Colonic mucosa (tissue), 4 donors: ENCODE results near the gene SIDT2. TPM values are rescaled to one million over a fixed set of nuclear protein-coding genes. Genes with fewer than 3 reads are reported as not detected.
A peak's percentile ranks its signal among the peaks of the same experiment; 100 is the strongest.

Experiments
- DNase-seq: peaks from one replicate; pipeline ENCODE4 v3.0.0-alpha.2; 2020
- H3K27ac ChIP-seq: fragments of 200-600 bp; one replicate; pipeline ENCODE4 v1.8.0; 2021
- H3K27me3 ChIP-seq: fragments of 200-600 bp; one replicate; pipeline ENCODE4 v1.8.0; 2021
- H3K36me3 ChIP-seq: fragments of 200-600 bp; one replicate; pipeline ENCODE4 v1.8.0; 2021
- H3K4me1 ChIP-seq: fragments of 200-600 bp; one replicate; pipeline ENCODE4 v1.8.0; 2021; ENCODE audit warnings: mild to moderate bottlenecking
- H3K4me3 ChIP-seq: fragments of 200-600 bp; one replicate; pipeline ENCODE4 v1.8.0; 2021
- H3K9ac ChIP-seq, 2 donors: one replicate each; pipeline ENCODE4 v1.7.0; 2013; ENCODE audit warnings: control low read depth in 2 of 2, low read depth in 2 of 2, low read length in 2 of 2
- H3K9me3 ChIP-seq: fragments of 200-600 bp; one replicate; pipeline ENCODE4 v1.8.0; 2021
- intact Hi-C: fragments of 100-400 bp; cut with DNase I; formaldehyde crosslinking; loops from one replicate; pipeline ENCODE4 v1.14.1; 2022
- total RNA-seq, 2 donors: library from RNA; stranded (reverse); fragmentation: NEBNext Ultra II Directional in 1 of 2; extraction: Animal tissue kit (Norgen Biotek cat#: 25700) in 1 of 2; gene quantifications; one replicate each; pipeline ENCODE4 v1.2.1, GENCODE V29; 2021
- TF ChIP-seq, protein P1 (sequence below): fragments of 200-600 bp; IDR thresholded peaks from one replicate; pipeline ENCODE4 v1.8.0; 2022; ENCODE audit warnings: antibody characterized with exemption, mild to moderate bottlenecking
- donor health status: healthy.
- donor health status: DM: no; HTN: no; CAD: no.
- donor health status: DM: no; HTN: no; CAD: no.

The SIDT2 gene
- total RNA-seq, 2 donors from 2014 or later, result 42.9 to 69.3 TPM

DNA sequence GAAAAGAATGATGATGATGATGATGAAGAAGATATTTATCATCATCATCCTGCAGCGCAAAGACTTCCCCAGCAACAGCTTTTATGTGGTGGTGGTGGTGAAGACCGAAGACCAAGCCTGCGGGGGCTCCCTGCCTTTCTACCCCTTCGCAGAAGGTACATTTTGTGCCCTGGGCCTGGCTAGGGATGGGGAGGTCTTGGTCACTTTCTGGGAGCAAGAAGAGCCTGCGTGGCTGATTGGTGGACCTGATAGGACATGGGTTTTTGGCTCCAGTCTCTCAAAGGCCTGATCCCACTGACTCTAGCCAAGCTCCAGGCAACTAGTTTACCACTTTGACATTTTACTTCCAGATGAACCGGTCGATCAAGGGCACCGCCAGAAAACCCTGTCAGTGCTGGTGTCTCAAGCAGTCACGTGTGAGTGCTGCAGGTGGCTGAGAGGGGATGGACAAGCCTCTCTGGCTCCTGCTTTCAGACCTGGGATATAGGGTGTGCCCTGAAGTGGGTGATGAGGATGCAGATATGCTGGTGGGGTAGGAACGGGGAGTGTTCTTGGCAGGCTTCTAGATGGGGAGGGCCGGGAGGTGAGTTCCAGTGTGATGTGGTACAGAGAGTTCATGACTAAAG, 5.3 kb downstream of the SIDT2 start:
- peak; percentile 65 for DNase-seq
- no peaks in the 10 kb centered on the region for H3K4me1 ChIP-seq
- no peak overlapping the region for H3K9ac ChIP-seq
- no peak overlapping the region for H3K4me3 ChIP-seq
- TF ChIP-seq, protein P1, sequence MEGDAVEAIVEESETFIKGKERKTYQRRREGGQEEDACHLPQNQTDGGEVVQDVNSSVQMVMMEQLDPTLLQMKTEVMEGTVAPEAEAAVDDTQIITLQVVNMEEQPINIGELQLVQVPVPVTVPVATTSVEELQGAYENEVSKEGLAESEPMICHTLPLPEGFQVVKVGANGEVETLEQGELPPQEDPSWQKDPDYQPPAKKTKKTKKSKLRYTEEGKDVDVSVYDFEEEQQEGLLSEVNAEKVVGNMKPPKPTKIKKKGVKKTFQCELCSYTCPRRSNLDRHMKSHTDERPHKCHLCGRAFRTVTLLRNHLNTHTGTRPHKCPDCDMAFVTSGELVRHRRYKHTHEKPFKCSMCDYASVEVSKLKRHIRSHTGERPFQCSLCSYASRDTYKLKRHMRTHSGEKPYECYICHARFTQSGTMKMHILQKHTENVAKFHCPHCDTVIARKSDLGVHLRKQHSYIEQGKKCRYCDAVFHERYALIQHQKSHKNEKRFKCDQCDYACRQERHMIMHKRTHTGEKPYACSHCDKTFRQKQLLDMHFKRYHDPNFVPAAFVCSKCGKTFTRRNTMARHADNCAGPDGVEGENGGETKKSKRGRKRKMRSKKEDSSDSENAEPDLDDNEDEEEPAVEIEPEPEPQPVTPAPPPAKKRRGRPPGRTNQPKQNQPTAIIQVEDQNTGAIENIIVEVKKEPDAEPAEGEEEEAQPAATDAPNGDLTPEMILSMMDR, result no peak
- no peaks in the 10 kb centered on the region for H3K27me3 ChIP-seq
- no peaks in the 10 kb centered on the region for H3K36me3 ChIP-seq
- H3K27ac ChIP-seq, result no peak overlapping the region
- no peaks in the 10 kb centered on the region for H3K9me3 ChIP-seq
- intact Hi-C loops, result no loop called here

GRCh38 chr11:117185736-117186430, 7.3 kb downstream of the SIDT2 start:
- Histone ChIP-seq H3K4me1 (no peaks in the 10 kb centered on the region), H3K9me3 (no peaks in the 10 kb centered on the region), H3K9ac (peak overlapping the region in 1 of 2 donors; percentile 9), H3K27me3 (no peaks in the 10 kb centered on the region), H3K4me3 (no peak overlapping the region), H3K36me3 (no peaks in the 10 kb centered on the region), H3K27ac (peak overlapping the region; percentile 53)
- no peak for DNase-seq
- TF ChIP-seq, protein P1, result no peak
- intact Hi-C loops, result no loop called here

GRCh38 chr11:117186431-117186761, 7.9 kb downstream of the SIDT2 start:
- Histone ChIP-seq H3K27ac (peak overlapping the region; percentile 53), H3K27me3 (no peaks in the 10 kb centered on the region), H3K4me1 (no peaks in the 10 kb centered on the region), H3K4me3 (no peak overlapping the region), H3K9ac (peak overlapping the region in 1 of 2 donors; percentile 9), H3K9me3 (no peaks in the 10 kb centered on the region), H3K36me3 (no peaks in the 10 kb centered on the region)
- TF ChIP-seq, protein P1, result no peak
- intact Hi-C loops, result no loop called here
- peak; percentile 18 for DNase-seq

- H3K27me3 ChIP-seq, result no peaks in the 10 kb centered on the region
- DNase-seq, result peak; percentile 27
- no peaks in the 10 kb centered on the region for H3K4me1 ChIP-seq
- no peak overlapping the region for H3K27ac ChIP-seq
- peak overlapping the region in 1 of 2 donors; percentile 26 for H3K9ac ChIP-seq
- H3K9me3 ChIP-seq, result no peaks in the 10 kb centered on the region
- no peaks in the 10 kb centered on the region for H3K36me3 ChIP-seq
- no peak overlapping the region for H3K4me3 ChIP-seq
- intact Hi-C loops, result no loop called here
- TF ChIP-seq, protein P1, result no peak
These were observed 8.5 kb downstream of the SIDT2 start for GRCh38 chr11:117187007-117187406.

DNA sequence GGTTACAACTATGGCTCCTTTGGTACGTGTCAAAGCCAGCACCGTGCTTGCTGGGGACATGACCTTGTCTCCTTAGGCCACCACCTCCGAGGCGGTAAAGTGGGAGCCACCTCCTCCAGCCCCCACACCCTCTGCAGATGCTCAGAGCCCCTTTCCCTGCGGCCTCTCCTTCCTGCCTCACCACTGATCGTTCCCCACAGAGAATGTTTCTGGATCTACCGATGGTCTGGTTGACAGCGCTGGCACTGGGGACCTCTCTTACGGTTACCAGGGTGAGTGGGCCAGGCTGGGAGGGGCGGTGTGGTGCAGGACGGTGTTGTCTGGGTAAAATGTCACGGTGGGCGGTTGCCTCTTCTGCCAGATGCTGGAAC, 8.9 kb downstream of the SIDT2 start:
- no peaks in the 10 kb centered on the region for H3K27me3 ChIP-seq
- peak overlapping the region in 1 of 2 donors; percentile 26 for H3K9ac ChIP-seq
- no peak overlapping the region for H3K27ac ChIP-seq
- H3K4me3 ChIP-seq, result no peak overlapping the region
- peak; percentile 16 for DNase-seq
- TF ChIP-seq, protein P1, result no peak
- H3K4me1 ChIP-seq, result no peaks in the 10 kb centered on the region
- no peaks in the 10 kb centered on the region for H3K36me3 ChIP-seq
- H3K9me3 ChIP-seq, result no peaks in the 10 kb centered on the region
- intact Hi-C loops, result no loop called here
